Measurements from ENCODE around the gene LHX4.

DNA sequence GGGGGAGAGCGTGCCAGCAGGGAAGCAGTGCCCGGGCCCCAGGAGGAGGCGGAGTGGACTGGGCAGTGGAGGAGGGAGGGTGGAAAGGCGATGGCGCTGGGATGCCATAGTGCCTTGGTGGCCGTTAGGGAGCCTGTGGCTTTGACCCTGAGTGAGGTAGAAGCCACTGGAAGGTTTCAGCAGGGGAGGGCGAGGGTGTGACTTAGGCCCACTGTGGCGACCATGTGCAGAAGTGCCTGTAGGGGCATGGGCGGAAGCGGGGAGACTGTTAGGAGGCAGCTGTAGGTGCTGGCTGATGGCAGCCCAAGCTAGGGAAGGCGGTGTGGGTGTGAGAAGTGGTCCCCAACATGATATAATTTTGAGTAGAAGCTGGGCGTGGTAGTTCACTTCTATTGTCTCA is 28.2 kb downstream of the LHX4 start:
- TF ChIP-seq CTCF (conservative IDR thresholded peaks at IDR 0.05) (no peak), ZFX (IDR thresholded peaks at IDR 0.05) (no peak)

Data from C4-2B (cell line).